IPS DF 6.9 (cell line): ENCODE results near the gene TNFSF18.

ENCODE experiments used
- DNase-seq: peaks from one replicate; pipeline ENCODE4 v3.0.0-alpha.2; 2013; ENCODE audit warnings: low read depth, low spot score
- H3K27ac ChIP-seq: one replicate; pipeline ENCODE4 v1.5.1; 2013; ENCODE audit warnings: low read length, control low read depth
- H3K27me3 ChIP-seq: 2 replicates; pipeline ENCODE4 v1.6.1; 2013; ENCODE audit warnings: mild to moderate bottlenecking, low read length; ENCODE audit not compliant: control insufficient read depth, insufficient read depth
- H3K36me3 ChIP-seq: 2 replicates; pipeline ENCODE4 v1.6.1; 2013; ENCODE audit warnings: low read length; ENCODE audit not compliant: control insufficient read depth, insufficient read depth
- H3K4me1 ChIP-seq: 2 replicates; pipeline ENCODE4 v1.6.1; 2013; ENCODE audit warnings: low read length; ENCODE audit not compliant: control insufficient read depth, insufficient read depth
- H3K4me3 ChIP-seq: 2 replicates; pipeline ENCODE4 v1.5.1; 2013; ENCODE audit warnings: mild to moderate bottlenecking, low read length
- H3K9me3 ChIP-seq: 2 replicates; pipeline ENCODE4 v1.6.1; 2013; ENCODE audit warnings: low read length, inconsistent platforms; ENCODE audit not compliant: control insufficient read depth, insufficient read depth
- WGBS: extraction: QIAGEN DNeasy Blood & Tissue Kit; methylation state at CpG from one replicate; pipeline ENCODE4 v1.1.7; 2013; ENCODE audit warnings: mixed read lengths, missing lambda C conversion rate; ENCODE audit not compliant: insufficient read length, insufficient coverage; 5-methylcytosine and 5-hydroxymethylcytosine counted together

TNFSF18 gene

DNA sequence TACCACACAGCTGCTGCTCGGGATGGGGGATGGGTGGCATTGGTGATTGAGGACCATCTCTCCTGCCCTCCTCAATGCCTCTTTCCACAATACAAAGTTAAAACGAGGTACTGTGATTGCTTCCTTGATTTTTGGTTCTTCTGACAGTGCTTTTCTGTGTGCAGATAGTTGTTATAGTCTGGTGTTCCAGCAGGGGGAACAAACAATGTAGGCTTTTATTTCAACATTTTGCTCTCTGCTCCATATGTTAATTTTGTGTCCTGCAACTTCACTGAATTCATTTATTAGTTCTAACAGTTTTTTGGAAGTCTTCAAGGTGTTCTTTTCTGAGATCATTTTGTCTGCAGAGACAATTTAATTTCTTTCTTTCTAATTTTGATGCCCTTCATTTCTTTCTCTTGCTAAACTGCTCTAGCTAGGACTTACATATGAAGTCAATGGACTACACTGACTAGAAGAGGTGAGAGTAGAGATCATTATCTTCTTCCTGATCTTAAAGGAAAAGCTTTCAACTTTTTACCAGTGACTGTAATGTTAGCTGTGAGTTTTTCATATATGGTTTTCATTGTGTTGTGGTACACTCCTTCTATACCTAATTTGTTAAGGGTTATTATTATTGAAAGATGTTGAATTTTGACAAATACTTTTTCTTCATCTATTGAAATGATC lies 45.4 kb downstream of the TNFSF18 start:
- Histone ChIP-seq H3K36me3 (no peaks in the 10 kb centered on the region), H3K27ac (no peak overlapping the region), H3K4me1 (no peaks in the 10 kb centered on the region), H3K4me3 (no peak overlapping the region), H3K9me3 (no peaks in the 10 kb centered on the region), H3K27me3 (no peaks in the 10 kb centered on the region)
- DNase-seq, result no peak
- no CpG with 5 or more reads among the region's 2 CpGs for WGBS

DNA sequence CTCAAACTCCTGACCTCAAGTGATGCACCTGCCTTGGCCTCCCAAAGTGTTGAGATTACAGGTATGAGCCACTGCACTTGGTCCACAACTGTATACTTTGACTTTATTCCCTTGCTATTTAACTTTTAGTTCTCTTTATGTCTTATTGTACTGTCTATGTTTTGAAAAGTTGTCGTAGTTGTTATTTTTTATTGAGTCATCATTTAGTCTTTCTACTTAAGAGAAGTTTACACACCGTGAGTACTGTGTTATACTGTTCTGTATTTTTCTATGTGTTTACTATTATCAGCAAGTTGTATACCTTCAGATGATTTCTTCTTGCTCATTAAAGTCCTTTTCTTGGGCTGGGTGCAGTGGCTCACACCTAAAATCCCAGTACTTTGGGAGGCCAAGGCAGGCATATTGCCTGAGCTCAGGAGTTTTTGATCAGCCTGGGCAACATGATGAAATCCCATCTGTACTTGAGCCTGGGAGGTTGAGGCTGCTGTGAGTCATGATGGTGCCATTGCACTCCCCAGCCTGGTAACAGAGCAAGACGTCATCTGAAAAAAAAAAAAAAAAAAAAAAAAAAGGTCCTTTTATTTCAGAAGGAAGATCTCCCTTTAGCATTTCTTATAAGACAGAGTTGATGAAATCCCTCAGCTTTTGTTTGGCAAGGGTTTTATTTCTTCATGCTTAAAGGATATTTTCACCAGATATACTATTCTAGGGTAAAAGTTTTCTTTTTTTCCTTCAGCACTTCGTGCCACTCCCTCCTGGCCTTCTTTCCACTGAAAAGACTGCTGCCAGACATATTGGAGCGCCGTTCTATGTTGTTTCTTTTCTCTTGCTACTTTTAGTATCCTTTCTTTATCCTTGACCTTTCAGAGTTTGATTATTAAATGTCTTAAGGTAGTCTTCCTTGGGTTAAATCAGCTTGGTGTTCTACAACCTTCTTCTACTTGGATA lies 47.6 kb downstream of the TNFSF18 start:
- no peak overlapping the region for H3K27ac ChIP-seq
- H3K4me3 ChIP-seq, result no peak overlapping the region
- no peaks in the 10 kb centered on the region for H3K4me1 ChIP-seq
- no peaks in the 10 kb centered on the region for H3K36me3 ChIP-seq
- H3K27me3 ChIP-seq, result no peaks in the 10 kb centered on the region
- no peaks in the 10 kb centered on the region for H3K9me3 ChIP-seq
- no CpG with 5 or more reads among the region's 6 CpGs for WGBS
- DNase-seq, result no peak

DNA sequence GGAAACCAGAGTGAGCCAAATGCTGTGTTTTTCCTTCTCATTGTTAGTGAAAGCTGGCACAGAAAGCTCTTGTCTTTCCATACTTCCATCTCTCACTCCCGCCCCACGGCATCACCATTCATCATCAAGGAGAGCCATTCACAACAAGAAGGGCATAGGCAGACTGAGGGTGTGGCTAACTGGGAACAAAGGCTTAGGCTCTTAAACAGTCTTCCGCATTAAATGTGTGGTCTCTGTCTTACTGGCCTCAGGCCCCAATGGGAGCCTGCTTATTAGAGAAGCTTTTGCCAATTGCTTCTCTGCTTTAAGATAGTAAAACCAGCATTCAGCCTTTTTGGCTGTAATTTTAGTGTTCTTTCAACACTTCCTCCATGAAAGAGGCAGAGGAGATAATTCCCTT lies 51.4 kb downstream of the TNFSF18 start:
- Histone ChIP-seq H3K4me3 (no peak overlapping the region), H3K4me1 (no peaks in the 10 kb centered on the region), H3K27me3 (no peaks in the 10 kb centered on the region), H3K27ac (no peak overlapping the region), H3K9me3 (no peaks in the 10 kb centered on the region), H3K36me3 (no peaks in the 10 kb centered on the region)
- WGBS, result no CpG with 5 or more reads among the region's 3 CpGs
- no peak for DNase-seq

DNA sequence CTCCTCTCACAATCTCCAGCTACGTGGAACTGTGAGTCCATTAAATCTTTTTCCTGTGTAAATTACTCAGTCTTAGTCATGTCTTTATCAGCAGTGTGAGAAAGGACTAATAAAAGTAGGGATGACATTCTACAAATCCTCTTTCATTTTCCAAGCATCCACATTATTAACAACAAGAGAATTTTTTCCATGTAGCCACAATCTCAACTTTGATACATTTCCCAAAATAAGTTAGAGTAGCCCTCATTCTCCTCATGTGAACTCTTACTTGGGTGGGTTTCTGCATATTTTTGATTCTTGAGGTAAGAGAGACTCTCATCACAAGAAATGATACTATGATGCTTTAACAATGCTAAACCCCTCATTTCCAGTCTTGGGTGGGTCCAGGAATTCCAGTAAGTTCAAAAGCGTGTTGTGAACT lies 52.8 kb downstream of the TNFSF18 start:
- no peak for DNase-seq
- WGBS, result no CpG with 5 or more reads among the region's 2 CpGs
- H3K27ac ChIP-seq, result no peak overlapping the region

DNA sequence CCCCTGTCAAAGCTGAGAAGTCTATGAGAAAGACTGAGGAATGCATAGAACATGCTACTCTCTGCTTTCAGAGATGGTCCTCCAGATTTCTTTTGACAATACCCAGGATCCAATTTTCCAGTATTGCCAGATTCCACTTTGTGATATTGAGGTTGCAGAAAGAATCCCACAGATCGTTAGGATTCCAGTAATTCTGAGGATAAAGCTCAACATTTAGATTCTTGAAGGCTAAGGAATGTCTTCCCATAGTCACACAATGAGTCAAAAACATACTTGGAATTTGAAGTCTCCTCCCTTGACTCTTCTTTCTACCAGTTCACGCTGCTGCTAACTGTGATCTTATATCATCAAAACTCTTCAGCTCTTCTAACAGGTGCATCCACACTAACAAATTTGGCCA lies 57.1 kb downstream of the TNFSF18 start:
- no peaks in the 10 kb centered on the region for H3K9me3 ChIP-seq
- H3K4me1 ChIP-seq, result peaks cover 2% of the 10 kb centered on the region; the same call in 1 of the 2 replicates
- no peak overlapping the region for H3K4me3 ChIP-seq
- no CpG with 5 or more reads among the region's 2 CpGs for WGBS
- H3K27me3 ChIP-seq, result no peaks in the 10 kb centered on the region
- H3K27ac ChIP-seq, result no peak overlapping the region
- no peak for DNase-seq
- H3K36me3 ChIP-seq, result no peaks in the 10 kb centered on the region

More for the DNA sequence above, 52.8 kb downstream of the TNFSF18 start:
- Histone ChIP-seq H3K4me3 (no peak overlapping the region), H3K27me3 (no peaks in the 10 kb centered on the region), H3K36me3 (no peaks in the 10 kb centered on the region), H3K9me3 (no peaks in the 10 kb centered on the region), H3K4me1 (no peaks in the 10 kb centered on the region)

DNA sequence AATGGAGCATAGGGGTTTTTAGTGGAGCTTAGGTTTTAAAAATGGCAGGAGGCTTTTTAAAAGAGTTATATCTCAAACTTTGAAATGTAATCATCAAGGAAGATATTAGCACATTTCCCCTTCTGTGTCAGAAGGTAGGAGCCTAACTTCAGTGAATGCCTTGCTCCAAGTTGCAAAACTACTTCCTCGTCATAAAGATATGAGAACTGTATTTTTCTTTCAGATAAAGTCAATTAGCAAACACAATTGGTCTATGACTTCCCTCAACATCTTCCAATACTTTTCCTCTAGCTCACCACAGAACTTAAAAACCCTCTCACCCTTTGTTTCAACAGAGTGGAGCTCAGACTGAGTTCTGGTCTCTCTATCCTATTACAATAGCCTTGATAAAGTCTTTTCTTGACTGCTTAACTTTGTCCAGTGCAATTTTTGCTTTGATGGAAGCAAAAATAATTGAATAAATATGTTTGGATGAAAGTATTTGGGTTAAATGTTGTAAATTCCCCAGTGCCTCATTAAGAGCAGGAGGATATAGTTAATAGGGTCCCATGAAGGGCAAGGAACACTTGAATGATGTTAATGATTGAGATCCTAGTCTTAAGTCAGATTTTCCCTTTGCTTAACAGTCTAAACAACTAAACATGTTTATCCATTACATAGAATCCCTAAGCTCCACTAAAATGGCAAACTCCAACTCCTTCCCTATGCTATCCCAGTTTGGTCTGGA lies 58.9 kb downstream of the TNFSF18 start:
- H3K4me1 ChIP-seq, result peaks cover 2% of the 10 kb centered on the region; the same call in 1 of the 2 replicates
- H3K4me3 ChIP-seq, result no peak overlapping the region
- no peaks in the 10 kb centered on the region for H3K36me3 ChIP-seq
- DNase-seq, result no peak
- H3K27ac ChIP-seq, result no peak overlapping the region
- H3K27me3 ChIP-seq, result no peaks in the 10 kb centered on the region
- H3K9me3 ChIP-seq, result no peaks in the 10 kb centered on the region
- WGBS, result no CpG with 5 or more reads among the region's 1 CpG

DNA sequence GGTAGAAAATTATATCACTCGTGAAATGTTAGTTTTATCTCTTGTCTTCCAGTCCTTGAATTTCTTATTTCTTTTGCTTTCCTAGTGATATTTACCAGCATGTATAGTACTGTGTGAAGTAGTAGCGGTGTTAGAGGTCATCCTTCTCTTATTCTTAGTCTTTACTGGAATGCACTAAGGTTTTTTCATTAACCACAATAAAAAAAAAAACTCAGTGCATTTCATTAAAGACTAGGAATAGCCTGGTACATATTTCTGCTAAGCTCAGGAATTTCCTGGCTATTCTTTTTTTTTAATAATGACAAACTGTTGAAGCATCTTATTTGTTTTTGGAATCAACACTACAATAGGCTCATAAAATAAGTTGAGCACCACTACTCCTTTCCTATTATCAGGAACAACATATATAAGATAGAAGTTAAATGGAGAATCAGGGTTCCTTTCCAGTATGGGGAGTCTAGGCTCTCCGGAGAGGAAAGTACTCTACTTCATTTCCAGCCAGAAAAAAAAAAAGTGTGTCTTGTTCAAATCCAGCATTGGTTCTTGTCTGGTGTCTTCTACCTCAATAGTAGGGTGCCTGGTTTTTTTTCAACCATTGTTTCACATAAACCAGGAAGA lies 60.0 kb downstream of the TNFSF18 start:
- Histone ChIP-seq H3K27me3 (no peaks in the 10 kb centered on the region), H3K9me3 (no peaks in the 10 kb centered on the region), H3K4me3 (no peak overlapping the region), H3K4me1 (peaks cover 2% of the 10 kb centered on the region; the same call in 1 of the 2 replicates), H3K27ac (no peak overlapping the region), H3K36me3 (no peaks in the 10 kb centered on the region)
- DNase-seq, result no peak
- no CpG with 5 or more reads among the region's 3 CpGs for WGBS
